TTC549 (cell line): Measurements from ENCODE around the gene XRCC5.

Experiments used
- FAIRE-seq: peaks from 2 replicates; lab custom pipeline; 2012; peaks lifted over from hg19 to GRCh38; lab: Jason Lieb, UNC

Gene XRCC5

GRCh38 chr2:216159646-216160045 lies 50.5 kb downstream of the XRCC5 start:
- FAIRE-seq: no peak

GRCh38 chr2:216160786-216161185 lies 51.6 kb downstream of the XRCC5 start:
- no peak for FAIRE-seq

- no peak for FAIRE-seq
Observed at GRCh38 chr2:216161967-216162366, 52.8 kb downstream of the XRCC5 start.

- FAIRE-seq: no peak
Observed at GRCh38 chr2:216163518-216163917, 54.4 kb downstream of the XRCC5 start.

- no peak for FAIRE-seq
Observed at GRCh38 chr2:216164087-216164486, 54.9 kb downstream of the XRCC5 start.

GRCh38 chr2:216164576-216164975 lies 55.4 kb downstream of the XRCC5 start:
- FAIRE-seq: no peak

GRCh38 chr2:216165711-216166110 lies 56.6 kb downstream of the XRCC5 start:
- FAIRE-seq: no peak

GRCh38 chr2:216169087-216169486 lies 59.9 kb downstream of the XRCC5 start:
- no peak for FAIRE-seq

- no peak for FAIRE-seq
Observed at GRCh38 chr2:216170076-216170763, 61.1 kb downstream of the XRCC5 start.

- FAIRE-seq: no peak
Observed at GRCh38 chr2:216171011-216171410, 61.9 kb downstream of the XRCC5 start.

- FAIRE-seq: no peak
Observed at GRCh38 chr2:216172493-216172892, 63.3 kb downstream of the XRCC5 start.

GRCh38 chr2:216179015-216179414 lies 69.9 kb downstream of the XRCC5 start:
- FAIRE-seq: no peak

GRCh38 chr2:216181351-216181750 lies 72.2 kb downstream of the XRCC5 start:
- no peak for FAIRE-seq

- no peak for FAIRE-seq
Observed at GRCh38 chr2:216181953-216182461, 72.9 kb downstream of the XRCC5 start.

GRCh38 chr2:216183462-216183861 lies 74.3 kb downstream of the XRCC5 start:
- no peak for FAIRE-seq

GRCh38 chr2:216188559-216188850 lies 79.4 kb downstream of the XRCC5 start:
- FAIRE-seq: no peak

- FAIRE-seq: no peak
Observed at GRCh38 chr2:216188956-216189355, 79.8 kb downstream of the XRCC5 start.

- no peak for FAIRE-seq
Observed at GRCh38 chr2:216189410-216189809, 80.3 kb downstream of the XRCC5 start.

- FAIRE-seq: no peak
Observed at GRCh38 chr2:216192181-216192580, 83.0 kb downstream of the XRCC5 start.

GRCh38 chr2:216192931-216193330 lies 83.8 kb downstream of the XRCC5 start:
- no peak for FAIRE-seq

- FAIRE-seq: no peak
Observed at GRCh38 chr2:216194013-216194412, 84.9 kb downstream of the XRCC5 start.

- no peak for FAIRE-seq
Observed at GRCh38 chr2:216194561-216194960, 85.4 kb downstream of the XRCC5 start.

- no peak for FAIRE-seq
Observed at GRCh38 chr2:216195565-216196029, 86.4 kb downstream of the XRCC5 start.

GRCh38 chr2:216201692-216202306 lies 92.7 kb downstream of the XRCC5 start:
- FAIRE-seq: no peak
